GM12801 (cell line): ENCODE results near the gene UTF1.

ENCODE experiments used
- CTCF ChIP-seq: IDR thresholded peaks from one replicate; pipeline ENCODE4 v1.5.1; 2011; ENCODE audit warnings: control low read depth; ENCODE audit not compliant: insufficient read length; ENCODE audit errors: extremely low read depth

Gene UTF1

GRCh38 chr10:133261726-133262325, 31.8 kb downstream of the UTF1 start:
- TF ChIP-seq CTCF: no peak

GRCh38 chr10:133262696-133263095, 32.7 kb downstream of the UTF1 start:
- no peak for TF ChIP-seq CTCF

- TF ChIP-seq CTCF: no peak
These were observed 33.7 kb downstream of the UTF1 start for GRCh38 chr10:133263674-133264073.

GRCh38 chr10:133264461-133264860, 34.4 kb downstream of the UTF1 start:
- TF ChIP-seq CTCF: no peak

- TF ChIP-seq CTCF: no peak
These were observed 36.2 kb downstream of the UTF1 start for GRCh38 chr10:133266056-133266795.

GRCh38 chr10:133267293-133267692, 37.3 kb downstream of the UTF1 start:
- no peak for TF ChIP-seq CTCF

GRCh38 chr10:133267829-133268228, 37.8 kb downstream of the UTF1 start:
- no peak for TF ChIP-seq CTCF
